Measurements from ENCODE around the gene CREB3. TPM values are rescaled to one million over a fixed set of nuclear protein-coding genes. Genes with fewer than 3 reads are reported as not detected.
A peak's percentile ranks its signal among the peaks of the same experiment; 100 is the strongest.

CREB3 gene
- total and polyA plus RNA-seq, 2 of the 4 experiments (the other 2 are of a cell fraction), result 60.7 to 106 TPM

DNA sequence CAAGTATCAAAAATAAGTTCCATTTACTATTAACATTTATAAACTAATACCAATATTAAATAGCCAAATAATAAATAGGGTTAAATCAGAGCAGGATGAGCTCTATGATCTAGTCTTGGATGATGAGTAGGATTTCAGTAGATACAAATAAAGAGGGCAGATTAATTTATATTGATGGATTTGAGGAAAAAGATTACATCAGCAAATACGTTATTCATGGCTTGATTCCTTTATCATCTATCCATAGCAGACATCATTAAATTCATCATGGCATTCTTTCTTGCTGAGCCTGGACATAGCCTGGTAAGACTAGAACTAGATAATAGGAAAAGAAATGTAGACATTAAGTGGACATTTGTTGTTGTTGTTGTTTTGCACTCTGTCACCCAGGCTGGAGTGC, 35.0 kb downstream of the CREB3 start:
- Histone ChIP-seq H4K5ac (ENCODE audit: low read depth, low read length) (no peak overlapping the region), H3K36me3 (ENCODE audit: control insufficient read depth, insufficient read depth, low read length) (no peaks in the 10 kb centered on the region), H2BK20ac (ENCODE audit: low read depth, low read length) (no peak overlapping the region), H3K9me1 (ENCODE audit: insufficient read depth, low read length) (no peaks in the 10 kb centered on the region), H2AK5ac (ENCODE audit: low read depth, low read length) (no peak overlapping the region), H2AFZ (replicated peaks; ENCODE audit: low read length, poor library complexity) (no peak overlapping the region), H3K23ac (ENCODE audit: low read depth, low read length) (no peak overlapping the region), H3K4me2 (ENCODE audit: low read depth, low read length) (no peak overlapping the region), H3K9me3 (ENCODE audit: control insufficient read depth, insufficient read depth, low read length) (no peaks in the 10 kb centered on the region), H2BK120ac (ENCODE audit: low read depth, low read length) (no peak overlapping the region), H3K27ac (ENCODE audit: insufficient read depth, low read length) (no peak overlapping the region), H2AK9ac (replicated peaks; ENCODE audit: low read depth, low read length, poor library complexity) (no peak overlapping the region), H4K91ac (ENCODE audit: insufficient read depth, low read depth, low read length) (no peak overlapping the region), H3K18ac (ENCODE audit: low read depth, low read length) (no peak overlapping the region), H4K8ac (ENCODE audit: low read depth in 2 of 2, low read length in 2 of 2) (no peak overlapping the region), H3K56ac (ENCODE audit: extremely low read depth, insufficient read depth, low read length) (no peak overlapping the region), H2BK5ac (ENCODE audit: low read depth, low read length, poor library complexity, severe bottlenecking) (no peak overlapping the region), H3K14ac (replicated peaks; ENCODE audit: low read depth, low read length) (no peak overlapping the region), H2BK15ac (ENCODE audit: low read depth, low read length) (no peak overlapping the region), H3K79me1 (ENCODE audit: low read depth in 1 of 2, low read length in 2 of 2) (no peaks in the 10 kb centered on the region), H4K20me1 (ENCODE audit: insufficient read depth, low read length) (no peaks in the 10 kb centered on the region), H3K9ac (ENCODE audit: low read depth, low read length) (no peak overlapping the region), H3K4me1 (ENCODE audit: control insufficient read depth, insufficient read depth, low read length) (peaks cover 1% of the 10 kb centered on the region; the same call in 1 of the 2 replicates), H3K27me3 (ENCODE audit: control insufficient read depth, insufficient read depth, low read length) (peaks cover 26% of the 10 kb centered on the region), H3K4me3 (ENCODE audit: insufficient read depth, low read depth, low read length) (no peak overlapping the region), H3K4ac (ENCODE audit: low read depth, low read length) (no peak overlapping the region)
- DNase-seq, result no peak
- BruUV-seq (replicated peaks), result no TSS peak
- no peak for ATAC-seq (ENCODE audit: low read depth)
- in situ Hi-C loops (cut with MboI; ENCODE audit: low sequenced_read_pairs) (no loop called here), dilution Hi-C loops (cut with HindIII; ENCODE audit: low sequenced_read_pairs, unreplicated experiment) (no loop called here), intact Hi-C loops (cut with micrococcal nuclease) (no loop called here)
- CTCF ChIA-PET, result no interaction called here
- WGBS, 2 experiments (ENCODE audit: extremely low coverage in 2 of 2, insufficient read length in 1 of 2), result no CpG with 5 or more reads among the region's 1 CpG
- TF ChIP-seq SMC3 (IDR thresholded peaks at IDR 0.05; ENCODE audit: low read depth, low read length) (no peak), RFX5 (IDR thresholded peaks at IDR 0.05; ENCODE audit: low read depth, low read length) (no peak), MAFK (IDR thresholded peaks at IDR 0.05; ENCODE audit: low read depth, low read length) (peak; percentile 61)
- POLR2A ChIA-PET (ENCODE audit: unreplicated experiment), result no interaction called here

Data from IMR-90 (cell line).